Lung microvascular endothelial cell (primary cell): Measurements from ENCODE around the gene DDX28. TPM values are rescaled to one million over a fixed set of nuclear protein-coding genes. Genes with fewer than 3 reads are reported as not detected.

ENCODE experiments used
- DNase-seq, 2 donors: peaks; one replicate each; pipeline versions ENCODE4 v3.0.0 to v3.0.0-alpha.2; 2010; ENCODE audit warnings: low read depth in 2 of 2
- total RNA-seq: library from RNA; depleted of rRNA; stranded (reverse); fragments of >200 nt; gene quantifications from 2 replicates; pipeline ENCODE4 v1.2.1, GENCODE V29; 2014

DDX28 gene, protein sequence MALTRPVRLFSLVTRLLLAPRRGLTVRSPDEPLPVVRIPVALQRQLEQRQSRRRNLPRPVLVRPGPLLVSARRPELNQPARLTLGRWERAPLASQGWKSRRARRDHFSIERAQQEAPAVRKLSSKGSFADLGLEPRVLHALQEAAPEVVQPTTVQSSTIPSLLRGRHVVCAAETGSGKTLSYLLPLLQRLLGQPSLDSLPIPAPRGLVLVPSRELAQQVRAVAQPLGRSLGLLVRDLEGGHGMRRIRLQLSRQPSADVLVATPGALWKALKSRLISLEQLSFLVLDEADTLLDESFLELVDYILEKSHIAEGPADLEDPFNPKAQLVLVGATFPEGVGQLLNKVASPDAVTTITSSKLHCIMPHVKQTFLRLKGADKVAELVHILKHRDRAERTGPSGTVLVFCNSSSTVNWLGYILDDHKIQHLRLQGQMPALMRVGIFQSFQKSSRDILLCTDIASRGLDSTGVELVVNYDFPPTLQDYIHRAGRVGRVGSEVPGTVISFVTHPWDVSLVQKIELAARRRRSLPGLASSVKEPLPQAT
- 12.0 and 19.8 TPM in 2 replicates for total RNA-seq

GRCh38 chr16:68022728-68023537 lies at the start of gene DDX28, which contains the start of gene DUS2:
DDX28 (minus strand) TSS chr16:68023232; CDS start chr16:68023202, 30 bp downstream.
DUS2 (plus strand) TSS chr16:68023284; CDS start chr16:68038024, 14,740 bp downstream.
- DNase-seq, result peak; percentile 95 to 97

DNA sequence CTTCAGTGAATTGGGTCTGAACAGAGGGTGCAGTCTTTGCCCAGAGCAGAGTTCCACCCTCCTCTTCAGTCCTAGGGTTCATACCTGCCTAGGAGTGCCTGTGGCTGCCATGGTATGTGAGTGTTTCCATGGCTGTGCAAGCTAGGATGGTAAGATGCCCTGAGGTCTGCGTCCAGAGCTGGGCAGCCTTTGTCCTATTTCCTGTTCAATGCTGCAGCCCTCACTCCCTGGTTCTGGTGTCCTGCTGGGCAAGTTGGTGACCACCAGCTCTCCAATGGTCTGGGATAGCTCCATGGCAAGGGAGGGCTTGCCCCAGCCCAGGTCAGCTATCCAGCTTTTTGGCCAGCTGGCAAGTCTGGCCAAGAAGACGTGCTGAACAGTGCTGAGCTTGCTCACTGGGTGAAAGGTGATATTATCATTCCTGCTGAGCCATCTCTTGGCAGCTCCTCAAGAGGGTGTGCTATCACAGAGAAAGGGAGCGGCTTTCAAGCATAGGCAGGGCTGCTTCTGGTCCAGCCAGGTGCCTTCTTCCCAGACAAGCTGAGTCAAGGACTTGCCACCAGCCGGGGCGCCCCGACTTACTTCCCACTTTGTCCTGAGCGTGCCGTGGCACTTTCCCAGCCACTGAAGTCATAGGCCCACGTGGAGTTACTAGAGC lies 49.1 kb upstream of the DDX28 start:
- no peak for DNase-seq

DNA sequence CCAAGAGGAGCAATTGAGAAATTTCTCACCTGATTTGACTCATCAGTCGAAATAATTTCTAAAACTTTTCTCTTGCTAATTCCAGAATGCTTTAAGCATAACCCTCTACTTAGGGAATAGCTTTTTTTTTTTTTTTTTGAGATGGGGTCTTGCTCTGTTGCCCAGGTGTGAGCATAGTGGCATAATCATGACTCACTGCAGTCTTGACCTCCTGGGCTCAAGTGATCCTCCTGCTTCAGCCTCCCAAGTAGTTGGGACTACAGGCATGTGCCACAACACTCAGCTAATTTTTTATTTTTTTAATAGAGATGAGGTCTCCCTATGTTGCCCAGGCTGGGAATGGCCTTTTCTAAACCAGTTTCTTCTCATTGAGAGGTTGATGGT lies 48.5 kb upstream of the DDX28 start:
- DNase-seq, result no peak

GRCh38 chr16:68070806-68071517 lies 47.9 kb upstream of the DDX28 start:
- DNase-seq, result no peak

- DNase-seq, result no peak
These were observed 47.3 kb upstream of the DDX28 start for GRCh38 chr16:68070249-68070730.

- no peak for DNase-seq
These were observed 46.6 kb upstream of the DDX28 start for GRCh38 chr16:68069511-68070248.

DNA sequence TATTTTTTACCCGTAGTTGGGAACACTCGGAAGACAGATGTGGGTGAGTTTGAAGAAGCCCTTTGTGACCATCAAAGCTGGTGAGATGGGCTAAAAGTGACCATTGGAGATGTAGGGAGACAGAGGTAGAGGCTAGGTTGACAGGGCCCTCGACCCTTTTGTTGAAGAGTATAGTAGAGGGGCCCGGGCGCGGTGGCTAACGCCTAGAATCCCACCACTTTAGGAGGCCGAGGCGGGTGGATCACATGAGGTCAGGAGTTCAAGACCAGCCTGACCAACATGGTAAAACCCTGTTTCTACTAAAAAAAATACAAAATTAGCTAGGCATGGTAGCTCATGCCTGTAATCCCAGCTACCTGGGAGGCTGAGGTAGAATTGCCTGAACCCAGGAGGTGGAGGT lies 45.9 kb upstream of the DDX28 start:
- no peak for DNase-seq

DNA sequence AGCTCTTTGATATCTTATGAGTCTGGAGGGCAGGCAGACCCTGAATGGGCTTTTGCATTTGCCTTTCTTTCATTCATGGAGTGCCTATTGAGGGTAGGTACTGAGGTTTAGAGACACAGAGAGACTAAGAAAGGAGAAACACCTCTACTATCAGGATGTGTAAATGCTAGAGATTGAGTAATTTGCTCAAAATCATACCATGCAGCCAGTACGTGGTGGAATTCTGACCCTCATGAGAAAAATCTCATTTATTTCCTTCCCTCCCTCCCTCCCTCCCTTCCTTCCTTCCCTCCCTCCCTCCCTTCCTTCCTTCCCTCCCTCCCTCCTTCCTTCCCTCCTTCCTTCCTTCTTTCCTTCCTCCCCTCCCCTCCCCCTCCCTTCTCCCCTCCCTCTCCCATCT lies 43.7 kb upstream of the DDX28 start:
- no peak for DNase-seq

DNA sequence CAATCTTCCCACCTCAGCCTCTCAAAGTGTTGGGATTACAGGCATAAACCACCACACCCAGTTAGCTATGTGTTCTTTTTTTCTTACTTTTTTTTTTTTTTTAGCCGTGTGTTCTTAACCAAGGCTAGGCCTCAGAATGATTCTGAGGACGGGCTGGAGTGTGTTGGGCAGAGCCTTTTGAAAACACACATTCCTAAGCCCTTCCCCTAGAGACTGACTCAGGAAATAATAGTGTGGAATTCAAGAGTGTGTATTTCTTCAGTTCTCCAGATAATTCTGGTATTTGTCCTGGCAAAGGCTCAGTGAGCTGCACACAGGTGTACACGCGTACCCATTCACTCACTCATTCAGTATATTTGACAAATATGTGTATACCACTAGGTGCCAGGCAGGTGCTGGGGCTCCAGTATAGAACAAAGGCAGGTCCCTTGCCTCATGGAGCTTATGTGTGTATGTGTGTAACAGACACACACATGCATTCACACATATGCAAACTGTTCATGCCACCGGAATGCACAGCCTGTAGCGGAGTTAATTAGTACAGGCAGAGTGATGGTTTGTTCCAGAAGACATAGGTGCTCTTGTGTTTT lies 42.8 kb upstream of the DDX28 start:
- peak in 1 of 2 donors; percentile 51 for DNase-seq

DNA sequence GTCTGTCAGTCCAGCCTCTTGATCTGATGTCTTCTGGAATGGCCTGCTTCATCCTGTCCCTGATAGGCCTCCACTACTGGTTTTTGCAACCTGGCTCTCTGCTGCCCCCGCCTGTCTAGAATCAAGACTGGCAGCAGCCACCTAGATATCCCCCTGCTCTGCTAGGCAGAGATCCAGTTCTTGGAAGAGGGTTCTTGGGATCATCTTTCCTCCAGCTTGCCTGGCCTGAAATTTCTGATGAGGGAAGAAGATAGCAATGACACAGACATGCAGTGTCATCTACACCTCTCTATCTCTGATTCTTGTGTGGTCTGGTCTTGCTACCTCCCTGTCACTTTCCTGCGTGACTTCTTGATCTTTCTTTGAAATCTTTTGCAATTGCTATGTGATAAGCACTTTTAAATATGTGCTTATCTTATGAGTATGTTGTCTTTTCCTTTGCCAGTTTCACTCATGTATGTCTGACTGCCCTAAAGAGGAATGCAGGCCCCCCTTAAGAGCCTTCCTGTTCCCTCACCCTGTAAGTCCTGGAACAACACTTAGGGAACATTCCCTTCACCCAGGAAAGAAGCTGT lies 41.8 kb upstream of the DDX28 start:
- DNase-seq, result peak; percentile 71 to 80

- no peak for DNase-seq
These were observed 39.9 kb upstream of the DDX28 start for GRCh38 chr16:68062910-68063393.

- DNase-seq, result no peak
These were observed 38.4 kb upstream of the DDX28 start for GRCh38 chr16:68061396-68061795.

DNA sequence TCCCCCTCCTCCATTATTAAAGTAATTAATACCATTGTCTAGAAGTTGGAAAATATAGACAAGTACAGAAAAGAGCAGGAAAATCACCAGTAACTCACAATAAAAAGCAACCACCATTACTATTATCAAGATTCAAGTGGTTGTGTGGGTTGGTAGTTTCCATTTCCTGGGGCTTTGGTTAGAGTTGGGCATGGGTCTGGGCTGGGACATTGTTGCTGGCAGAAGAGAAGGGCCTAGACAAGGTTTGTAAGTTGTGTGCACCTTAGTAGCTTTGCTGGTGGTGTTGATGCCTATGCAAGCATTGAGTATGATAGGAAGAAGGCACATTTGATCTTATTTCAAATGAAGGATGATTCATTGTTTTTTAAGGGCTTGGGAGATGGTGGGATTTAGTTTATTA lies 36.8 kb upstream of the DDX28 start:
- no peak for DNase-seq

GRCh38 chr16:68055395-68055794 lies 32.4 kb upstream of the DDX28 start:
- DNase-seq, result no peak

GRCh38 chr16:68049449-68049848 lies 26.4 kb upstream of the DDX28 start:
- DNase-seq, result no peak

DNA sequence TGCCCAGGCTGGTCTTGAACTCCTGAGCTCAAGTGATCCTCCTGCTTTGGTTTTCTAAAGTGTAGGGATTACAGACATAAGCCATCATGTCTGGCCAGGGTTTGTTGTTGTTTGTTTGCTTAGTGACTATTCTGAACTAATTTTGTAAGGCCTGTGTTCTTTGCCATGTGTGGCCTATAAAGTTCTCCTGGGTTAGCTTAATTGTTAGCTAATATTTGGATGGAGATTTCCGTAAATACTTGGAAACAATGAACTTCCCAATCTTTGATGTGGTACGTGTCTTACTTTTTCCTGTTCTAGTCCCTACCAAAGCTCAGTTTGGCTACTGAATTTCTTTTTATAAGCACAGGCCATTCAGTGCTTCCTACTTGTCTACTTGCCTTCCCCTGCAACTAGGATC lies 25.0 kb upstream of the DDX28 start:
- no peak for DNase-seq

- DNase-seq, result no peak
These were observed 23.1 kb upstream of the DDX28 start for GRCh38 chr16:68046106-68046505.

DNA sequence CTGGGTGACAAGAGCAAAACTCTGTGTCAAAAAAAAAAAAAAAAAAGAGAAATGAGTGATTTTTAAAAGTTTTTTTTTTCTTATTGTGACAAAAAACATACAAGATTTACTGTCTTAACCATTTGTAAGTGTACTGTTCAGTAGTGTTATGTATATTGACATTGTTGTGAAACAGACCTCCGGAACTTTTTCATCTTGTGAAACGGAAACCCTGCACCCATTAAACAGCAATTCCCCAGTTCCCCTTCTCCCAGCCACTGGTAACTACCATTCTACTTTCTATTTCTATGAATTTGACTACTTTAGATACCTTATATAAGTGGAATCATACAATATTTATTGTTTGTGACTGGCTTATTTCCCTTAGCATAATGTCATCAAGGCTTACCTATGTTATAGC lies 18.8 kb upstream of the DDX28 start:
- DNase-seq, result no peak
